Right kidney (tissue), 1 donor: Measurements from ENCODE around the gene HDAC9.
"Not testable (repeated sequence)": the region's sequence is repeated elsewhere in the genome, so short reads cannot be mapped to it uniquely, and the experiment has no call there.

ENCODE experiments used
- DNase-seq: peaks from one replicate; pipeline ENCODE4 v3.0.0-alpha.2; 2016

Gene HDAC9

GRCh38 chr7:18901982-18902421 lies 406.5 kb downstream of the HDAC9 start:
- DNase-seq, result no peak

- no peak for DNase-seq
Measured at GRCh38 chr7:18902892-18903291, 407.3 kb downstream of the HDAC9 start.

- DNase-seq, result no peak
Measured at GRCh38 chr7:18903695-18904094, 408.1 kb downstream of the HDAC9 start.

- DNase-seq, result no peak
Measured at GRCh38 chr7:18905316-18905943, 409.9 kb downstream of the HDAC9 start.

GRCh38 chr7:18906901-18907300 lies 411.4 kb downstream of the HDAC9 start:
- no peak for DNase-seq

GRCh38 chr7:18913106-18913505 lies 417.6 kb downstream of the HDAC9 start:
- DNase-seq, result no peak

- no peak for DNase-seq
Measured at GRCh38 chr7:18916826-18917225, 421.3 kb downstream of the HDAC9 start.

- DNase-seq, result no peak
Measured at GRCh38 chr7:18927134-18927533, 431.6 kb downstream of the HDAC9 start.

GRCh38 chr7:18936265-18936664 lies 440.7 kb downstream of the HDAC9 start:
- DNase-seq, result no peak

GRCh38 chr7:18939771-18940592 lies 444.4 kb downstream of the HDAC9 start:
- no peak for DNase-seq

- no peak for DNase-seq
Measured at GRCh38 chr7:18940593-18941134, 445.1 kb downstream of the HDAC9 start.

GRCh38 chr7:18941207-18941606 lies 445.7 kb downstream of the HDAC9 start:
- DNase-seq, result no peak

GRCh38 chr7:18948521-18948920 lies 453.0 kb downstream of the HDAC9 start:
- no peak for DNase-seq

GRCh38 chr7:18952846-18953245 lies 457.3 kb downstream of the HDAC9 start:
- no peak for DNase-seq

- DNase-seq, result no peak
Measured at GRCh38 chr7:18958627-18959026, 463.1 kb downstream of the HDAC9 start.

GRCh38 chr7:18960725-18961124 lies 465.2 kb downstream of the HDAC9 start:
- no peak for DNase-seq

GRCh38 chr7:18962031-18962430 lies 466.5 kb downstream of the HDAC9 start:
- no peak for DNase-seq

GRCh38 chr7:18965657-18966056 lies 470.1 kb downstream of the HDAC9 start:
- no peak for DNase-seq

- DNase-seq, result not testable (repeated sequence)
Measured at GRCh38 chr7:18967755-18968154, 472.2 kb downstream of the HDAC9 start.

- no peak for DNase-seq
Measured at GRCh38 chr7:18971839-18972238, 476.3 kb downstream of the HDAC9 start.

GRCh38 chr7:18974803-18975202 lies 479.3 kb downstream of the HDAC9 start:
- DNase-seq, result no peak

GRCh38 chr7:18975276-18975675 lies 479.7 kb downstream of the HDAC9 start:
- DNase-seq, result no peak

GRCh38 chr7:18975689-18976280 lies 480.2 kb downstream of the HDAC9 start:
- DNase-seq, result no peak
